Neural cell (in vitro differentiated cells): ENCODE data around the gene SPHKAP. TPM values are rescaled to one million over a fixed set of nuclear protein-coding genes. Genes with fewer than 3 reads are reported as not detected.

Experiments used
- H2AFZ ChIP-seq: fragments of 200-600, 300-800 bp; sonication (generic), shearing (Covaris generic); 2 replicates; pipeline ENCODE4 v1.6.0; 2014; ENCODE audit warnings: low read depth, mild to moderate bottlenecking, antibody characterized with exemption, low read length, moderate library complexity
- H3F3A ChIP-seq: fragments of 200-600 bp; shearing (Covaris generic); 2 replicates; pipeline ENCODE4 v1.6.1; 2016; ENCODE audit warnings: mild to moderate bottlenecking, moderate library complexity, mixed read lengths, antibody characterized with exemption, low read length; ENCODE audit not compliant: insufficient read depth, poor library complexity, severe bottlenecking
- H3K27ac ChIP-seq: fragments of 200-600, 300-800 bp; sonication (generic), shearing (Covaris generic); 2 replicates; pipeline ENCODE4 v1.5.1; 2014; ENCODE audit warnings: mild to moderate bottlenecking, low read length, moderate library complexity
- H3K27me3 ChIP-seq: fragments of 300-800, 200-600 bp; sonication (generic), shearing (Covaris generic); 2 replicates; pipeline ENCODE4 v1.6.0; 2014; ENCODE audit warnings: mild to moderate bottlenecking, low read depth, low read length, moderate library complexity; ENCODE audit not compliant: insufficient read depth
- H3K36me3 ChIP-seq: fragments of 300-800, 200-600 bp; sonication (generic), shearing (Covaris generic); 2 replicates; pipeline ENCODE4 v1.5.1; 2014; ENCODE audit warnings: mild to moderate bottlenecking, antibody characterized with exemption, low read length, moderate library complexity; ENCODE audit not compliant: insufficient read depth
- H3K4me2 ChIP-seq: fragments of 300-800, 200-600 bp; sonication (generic), shearing (Covaris generic); 2 replicates; pipeline ENCODE4 v1.6.0; 2014; ENCODE audit warnings: mild to moderate bottlenecking, low read length
- H3K4me3 ChIP-seq: fragments of 300-800, 200-600 bp; sonication (generic), shearing (Covaris generic); 2 replicates; pipeline ENCODE4 v1.5.1; 2014; ENCODE audit warnings: mild to moderate bottlenecking, low read length, moderate library complexity
- H3K79me2 ChIP-seq: fragments of 200-600 bp; shearing (Covaris generic); replicated peaks from 2 replicates; pipeline ENCODE4 v1.6.0; 2014; ENCODE audit warnings: mild to moderate bottlenecking, low read length, moderate library complexity; ENCODE audit not compliant: insufficient read depth
- H3K9ac ChIP-seq: fragments of 300-800, 200-600 bp; sonication (generic), shearing (Covaris generic); 2 replicates; pipeline ENCODE4 v1.6.1; 2016; ENCODE audit warnings: mild to moderate bottlenecking, low read length, mixed read lengths
- H3K9me2 ChIP-seq: fragments of 200-600 bp; shearing (Covaris generic); 2 replicates; pipeline ENCODE4 v1.6.1; 2016; ENCODE audit warnings: mild to moderate bottlenecking, low read length, mixed read lengths; ENCODE audit not compliant: insufficient read depth
- H3K9me3 ChIP-seq: fragments of 200-600, 300-800 bp; sonication (generic), shearing (Covaris generic); 2 replicates; pipeline ENCODE4 v1.6.1; 2016; ENCODE audit warnings: mild to moderate bottlenecking, mixed run types, low read length, moderate library complexity, mixed read lengths
- H4K20me1 ChIP-seq: fragments of 200-600 bp; shearing (Covaris generic); 2 replicates; pipeline ENCODE4 v1.6.1; 2016; ENCODE audit warnings: mild to moderate bottlenecking, mixed run types; ENCODE audit not compliant: insufficient read depth
- EP300 ChIP-seq: fragments of 450-650 bp; conservative IDR thresholded peaks from 2 replicates; pipeline ENCODE4 v1.6.1; 2014; ENCODE audit warnings: antibody characterized with exemption, mild to moderate bottlenecking, moderate library complexity; ENCODE audit not compliant: poor library complexity, severe bottlenecking
- EZH2 ChIP-seq: fragments of 200-600, 300-800 bp; shearing (Covaris generic), sonication (generic); IDR thresholded peaks from 2 replicates; pipeline ENCODE4 v1.6.1; 2014; ENCODE audit warnings: antibody characterized with exemption, low read length, borderline replicate concordance, mild to moderate bottlenecking; ENCODE audit not compliant: insufficient read depth, poor library complexity, severe bottlenecking
- MXI1 ChIP-seq: fragments of 450-650 bp; conservative IDR thresholded peaks from 2 replicates; pipeline ENCODE4 v1.6.1; 2014; ENCODE audit warnings: antibody characterized with exemption, mild to moderate bottlenecking; ENCODE audit not compliant: poor library complexity, severe bottlenecking
- POLR2AphosphoS5 ChIP-seq: IDR thresholded peaks from 2 replicates; pipeline ENCODE4 v1.6.1; 2012
- RAD21 ChIP-seq: fragments of 450-650 bp; conservative IDR thresholded peaks from 2 replicates; pipeline ENCODE4 v1.6.1; 2014; ENCODE audit warnings: antibody characterized with exemption, mild to moderate bottlenecking, moderate library complexity
- SMC3 ChIP-seq: fragments of 450-650 bp; conservative IDR thresholded peaks from 2 replicates; pipeline ENCODE4 v1.6.1; 2014; ENCODE audit warnings: antibody characterized with exemption, mild to moderate bottlenecking, moderate library complexity; ENCODE audit not compliant: poor library complexity
- TAF1 ChIP-seq: IDR thresholded peaks from 2 replicates; pipeline ENCODE4 v1.6.1; 2012; ENCODE audit warnings: low read depth
- polyA plus RNA-seq: library from polyadenylated mRNA; depleted of rRNA; stranded (reverse); fragments of >200 nt; gene quantifications from 2 replicates; pipeline ENCODE4 v1.2.3, GENCODE V29; 2014
- TF ChIP-seq, protein P1 (sequence below): IDR thresholded peaks from 2 replicates; pipeline ENCODE4 v1.6.1; 2012; ENCODE audit warnings: borderline replicate concordance
- TF ChIP-seq, protein P2 (sequence below): fragments of 450-650 bp; IDR thresholded peaks from 2 replicates; pipeline ENCODE4 v1.5.1; 2014; ENCODE audit warnings: antibody characterized with exemption, mild to moderate bottlenecking, moderate library complexity; ENCODE audit not compliant: poor library complexity, severe bottlenecking

SPHKAP gene
- polyA plus RNA-seq, 1 donor from 2014 or later: 1.7 TPM

DNA sequence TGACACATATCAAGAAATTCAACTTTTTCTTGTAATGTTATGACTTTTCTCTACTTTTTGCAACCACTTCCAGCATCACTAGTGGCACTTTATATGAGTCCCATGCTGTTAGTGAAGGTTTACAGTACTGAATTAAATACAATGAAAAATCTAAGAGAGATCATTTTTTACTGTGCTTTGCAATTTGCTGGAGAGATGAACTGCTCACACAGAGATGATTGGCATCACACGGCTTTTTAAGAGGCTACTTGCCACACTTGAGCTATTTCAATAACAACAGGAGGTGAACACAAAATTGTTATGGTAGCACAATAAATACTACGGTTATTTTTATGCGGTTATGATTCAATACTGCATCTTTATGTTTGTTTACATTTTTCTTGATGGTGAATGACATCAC lies 221.2 kb downstream of the SPHKAP start:
- Histone ChIP-seq H2AFZ (no peak overlapping the region), H3K27ac (peak overlapping the region; percentile 35), H3F3A (peaks cover 7% of the 10 kb centered on the region), H3K9me3 (no peaks in the 10 kb centered on the region), H3K36me3 (no peaks in the 10 kb centered on the region), H4K20me1 (no peaks in the 10 kb centered on the region), H3K27me3 (no peaks in the 10 kb centered on the region), H3K79me2 (no peaks in the 10 kb centered on the region), H3K4me2 (no peak overlapping the region), H3K9me2 (no peaks in the 10 kb centered on the region), H3K9ac (no peak overlapping the region), H3K4me3 (no peak overlapping the region)
- TF ChIP-seq RAD21: no peak
- TF ChIP-seq, protein P1, sequence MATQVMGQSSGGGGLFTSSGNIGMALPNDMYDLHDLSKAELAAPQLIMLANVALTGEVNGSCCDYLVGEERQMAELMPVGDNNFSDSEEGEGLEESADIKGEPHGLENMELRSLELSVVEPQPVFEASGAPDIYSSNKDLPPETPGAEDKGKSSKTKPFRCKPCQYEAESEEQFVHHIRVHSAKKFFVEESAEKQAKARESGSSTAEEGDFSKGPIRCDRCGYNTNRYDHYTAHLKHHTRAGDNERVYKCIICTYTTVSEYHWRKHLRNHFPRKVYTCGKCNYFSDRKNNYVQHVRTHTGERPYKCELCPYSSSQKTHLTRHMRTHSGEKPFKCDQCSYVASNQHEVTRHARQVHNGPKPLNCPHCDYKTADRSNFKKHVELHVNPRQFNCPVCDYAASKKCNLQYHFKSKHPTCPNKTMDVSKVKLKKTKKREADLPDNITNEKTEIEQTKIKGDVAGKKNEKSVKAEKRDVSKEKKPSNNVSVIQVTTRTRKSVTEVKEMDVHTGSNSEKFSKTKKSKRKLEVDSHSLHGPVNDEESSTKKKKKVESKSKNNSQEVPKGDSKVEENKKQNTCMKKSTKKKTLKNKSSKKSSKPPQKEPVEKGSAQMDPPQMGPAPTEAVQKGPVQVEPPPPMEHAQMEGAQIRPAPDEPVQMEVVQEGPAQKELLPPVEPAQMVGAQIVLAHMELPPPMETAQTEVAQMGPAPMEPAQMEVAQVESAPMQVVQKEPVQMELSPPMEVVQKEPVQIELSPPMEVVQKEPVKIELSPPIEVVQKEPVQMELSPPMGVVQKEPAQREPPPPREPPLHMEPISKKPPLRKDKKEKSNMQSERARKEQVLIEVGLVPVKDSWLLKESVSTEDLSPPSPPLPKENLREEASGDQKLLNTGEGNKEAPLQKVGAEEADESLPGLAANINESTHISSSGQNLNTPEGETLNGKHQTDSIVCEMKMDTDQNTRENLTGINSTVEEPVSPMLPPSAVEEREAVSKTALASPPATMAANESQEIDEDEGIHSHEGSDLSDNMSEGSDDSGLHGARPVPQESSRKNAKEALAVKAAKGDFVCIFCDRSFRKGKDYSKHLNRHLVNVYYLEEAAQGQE: peak; percentile 32
- TF ChIP-seq MXI1: no peak
- peak; percentile 98 for TF ChIP-seq POLR2AphosphoS5
- peak; percentile 89 for TF ChIP-seq EP300

DNA sequence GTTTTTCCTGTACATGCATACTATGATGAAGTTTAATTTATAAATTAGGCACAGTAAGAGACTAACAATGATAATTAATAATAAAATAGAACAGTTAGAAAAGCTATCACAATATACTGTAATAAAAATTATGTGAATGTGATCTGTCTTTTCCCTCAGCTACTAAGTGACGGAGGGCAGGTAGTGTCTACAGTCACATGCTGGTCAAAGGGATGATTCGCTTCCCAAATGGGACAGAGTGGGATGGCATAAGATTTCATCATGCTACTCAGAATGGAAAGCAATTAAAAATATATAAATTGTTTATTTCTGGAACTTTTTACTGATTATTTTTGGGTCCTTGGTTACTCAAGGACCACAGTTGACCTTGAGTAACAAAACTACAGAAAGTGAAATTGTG lies 238.5 kb downstream of the SPHKAP start:
- Histone ChIP-seq H3F3A (no peaks in the 10 kb centered on the region), H3K27me3 (no peaks in the 10 kb centered on the region), H3K4me3 (no peak overlapping the region), H3K36me3 (no peaks in the 10 kb centered on the region), H3K79me2 (no peaks in the 10 kb centered on the region), H3K27ac (no peak overlapping the region), H4K20me1 (no peaks in the 10 kb centered on the region), H3K4me2 (no peak overlapping the region), H3K9me2 (no peaks in the 10 kb centered on the region), H3K9me3 (no peaks in the 10 kb centered on the region), H2AFZ (no peak overlapping the region), H3K9ac (no peak overlapping the region)
- TF ChIP-seq MXI1 (no peak), SMC3 (no peak), EZH2 (no peak), EP300 (no peak), RAD21 (no peak), TAF1 (no peak), POLR2AphosphoS5 (no peak)
- TF ChIP-seq, protein P2, sequence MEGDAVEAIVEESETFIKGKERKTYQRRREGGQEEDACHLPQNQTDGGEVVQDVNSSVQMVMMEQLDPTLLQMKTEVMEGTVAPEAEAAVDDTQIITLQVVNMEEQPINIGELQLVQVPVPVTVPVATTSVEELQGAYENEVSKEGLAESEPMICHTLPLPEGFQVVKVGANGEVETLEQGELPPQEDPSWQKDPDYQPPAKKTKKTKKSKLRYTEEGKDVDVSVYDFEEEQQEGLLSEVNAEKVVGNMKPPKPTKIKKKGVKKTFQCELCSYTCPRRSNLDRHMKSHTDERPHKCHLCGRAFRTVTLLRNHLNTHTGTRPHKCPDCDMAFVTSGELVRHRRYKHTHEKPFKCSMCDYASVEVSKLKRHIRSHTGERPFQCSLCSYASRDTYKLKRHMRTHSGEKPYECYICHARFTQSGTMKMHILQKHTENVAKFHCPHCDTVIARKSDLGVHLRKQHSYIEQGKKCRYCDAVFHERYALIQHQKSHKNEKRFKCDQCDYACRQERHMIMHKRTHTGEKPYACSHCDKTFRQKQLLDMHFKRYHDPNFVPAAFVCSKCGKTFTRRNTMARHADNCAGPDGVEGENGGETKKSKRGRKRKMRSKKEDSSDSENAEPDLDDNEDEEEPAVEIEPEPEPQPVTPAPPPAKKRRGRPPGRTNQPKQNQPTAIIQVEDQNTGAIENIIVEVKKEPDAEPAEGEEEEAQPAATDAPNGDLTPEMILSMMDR: no peak
- TF ChIP-seq, protein P1: no peak
